SU-DHL-6 (cell line): Measurements from ENCODE around the gene FRMD1.

Experiments used
- EZH2phosphoT487 ChIP-seq: fragments of 200-600 bp; sonication (generic), shearing (Covaris generic); conservative IDR thresholded peaks from 2 replicates; pipeline ENCODE4 v1.6.1; 2018; ENCODE audit warnings: mild to moderate bottlenecking, antibody characterized with exemption, low read length, moderate library complexity, mixed read lengths
- TF ChIP-seq, protein P1 (sequence below): fragments of 200-600 bp; sonication (generic); IDR thresholded peaks from one replicate; pipeline ENCODE4 v1.5.1; 2017; ENCODE audit warnings: antibody characterized with exemption, mild to moderate bottlenecking, low read length, moderate library complexity; ENCODE audit not compliant: insufficient read depth, poor library complexity, severe bottlenecking

GRCh38 chr6:168021581-168021980, 57.4 kb downstream of the FRMD1 start:
- TF ChIP-seq, protein P1, sequence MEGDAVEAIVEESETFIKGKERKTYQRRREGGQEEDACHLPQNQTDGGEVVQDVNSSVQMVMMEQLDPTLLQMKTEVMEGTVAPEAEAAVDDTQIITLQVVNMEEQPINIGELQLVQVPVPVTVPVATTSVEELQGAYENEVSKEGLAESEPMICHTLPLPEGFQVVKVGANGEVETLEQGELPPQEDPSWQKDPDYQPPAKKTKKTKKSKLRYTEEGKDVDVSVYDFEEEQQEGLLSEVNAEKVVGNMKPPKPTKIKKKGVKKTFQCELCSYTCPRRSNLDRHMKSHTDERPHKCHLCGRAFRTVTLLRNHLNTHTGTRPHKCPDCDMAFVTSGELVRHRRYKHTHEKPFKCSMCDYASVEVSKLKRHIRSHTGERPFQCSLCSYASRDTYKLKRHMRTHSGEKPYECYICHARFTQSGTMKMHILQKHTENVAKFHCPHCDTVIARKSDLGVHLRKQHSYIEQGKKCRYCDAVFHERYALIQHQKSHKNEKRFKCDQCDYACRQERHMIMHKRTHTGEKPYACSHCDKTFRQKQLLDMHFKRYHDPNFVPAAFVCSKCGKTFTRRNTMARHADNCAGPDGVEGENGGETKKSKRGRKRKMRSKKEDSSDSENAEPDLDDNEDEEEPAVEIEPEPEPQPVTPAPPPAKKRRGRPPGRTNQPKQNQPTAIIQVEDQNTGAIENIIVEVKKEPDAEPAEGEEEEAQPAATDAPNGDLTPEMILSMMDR, result no peak
- no peak for TF ChIP-seq EZH2phosphoT487
